ENCODE results near the gene CACNB2. TPM values are rescaled to one million over a fixed set of nuclear protein-coding genes. Genes with fewer than 3 reads are reported as not detected.

Gene CACNB2
- total RNA-seq, 2 experiments from 2014 or later = not detected

DNA sequence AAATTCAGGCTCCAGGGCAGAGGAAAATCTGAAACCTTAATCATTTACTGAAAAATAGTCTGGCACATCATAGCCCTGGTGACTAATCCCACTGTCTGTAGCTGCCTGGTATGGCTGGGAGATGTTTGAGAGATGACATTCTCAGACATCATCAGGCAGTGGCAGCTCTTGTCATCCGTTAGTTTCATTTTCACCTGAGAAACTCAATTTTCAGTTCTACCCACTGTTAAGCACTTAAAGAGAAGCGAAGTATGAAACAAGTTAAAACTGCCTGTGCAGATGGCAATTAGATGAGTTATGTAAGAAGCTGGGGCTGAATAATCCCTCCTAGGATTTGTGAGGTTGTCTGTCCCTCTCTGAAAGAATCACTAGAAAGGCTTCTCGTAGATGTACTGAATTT is 361.0 kb downstream of the CACNB2 start:
- peaks cover 2% of the 10 kb centered on the region for H3K4me1 Mint-ChIP-seq
- no peak for DNase-seq
- no peaks in the 10 kb centered on the region for H3K9me3 Mint-ChIP-seq
- H3K27ac Mint-ChIP-seq = peak overlapping the region; percentile 31
- H3K4me3 Mint-ChIP-seq = no peak overlapping the region
- ChIA-PET CTCF (no interaction called here), POLR2A (no interaction called here)
- H3K36me3 Mint-ChIP-seq (ENCODE audit: low read depth) = no peaks in the 10 kb centered on the region
- no peaks in the 10 kb centered on the region for H3K27me3 Mint-ChIP-seq

DNA sequence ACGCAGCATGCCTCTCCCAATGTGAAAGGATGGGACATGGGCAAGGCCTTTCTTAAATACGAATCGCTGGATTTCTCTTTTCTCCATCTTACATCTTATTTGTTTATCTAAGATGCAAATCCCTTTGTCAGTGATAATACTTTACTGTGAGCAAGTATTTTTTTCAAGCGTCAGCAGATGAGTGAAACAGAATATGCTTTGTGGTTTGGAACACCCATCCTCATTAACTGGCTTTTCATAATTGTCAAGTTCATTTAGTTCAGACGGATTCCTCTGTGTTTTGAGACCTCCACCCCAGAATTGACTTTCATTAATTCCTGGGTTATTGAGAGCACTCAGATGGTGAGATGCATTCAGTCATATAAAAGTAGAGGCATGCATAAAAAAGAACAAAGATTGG is 361.4 kb downstream of the CACNB2 start:
- CTCF ChIA-PET = no interaction called here

DNA sequence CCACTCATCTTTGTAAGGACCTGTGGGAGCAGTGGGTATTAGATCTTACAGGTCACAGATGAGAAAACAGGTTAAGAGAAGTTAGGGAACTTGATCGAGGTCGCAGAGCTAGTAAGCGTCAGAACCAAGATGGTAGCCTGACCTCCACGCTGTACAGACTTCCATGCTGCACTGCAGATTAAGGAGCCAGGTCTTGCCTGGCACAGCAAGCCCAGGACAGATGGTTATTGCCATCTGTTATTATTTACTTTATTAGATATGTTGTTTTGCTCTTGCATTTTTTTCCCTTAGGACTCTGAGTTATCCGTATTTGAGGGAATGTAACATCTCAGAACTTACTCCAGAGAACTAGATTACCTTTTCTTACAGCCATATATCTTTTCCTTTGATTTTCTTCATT is 363.9 kb downstream of the CACNB2 start:
- Mint-ChIP-seq H3K4me3 (no peak overlapping the region), H3K27me3 (no peaks in the 10 kb centered on the region), H3K4me1 (peaks cover 2% of the 10 kb centered on the region), H3K27ac (no peak overlapping the region), H3K9me3 (no peaks in the 10 kb centered on the region), H3K36me3 (ENCODE audit: low read depth) (no peaks in the 10 kb centered on the region)
- POLR2A ChIA-PET = no interaction called here
- no peak for DNase-seq
- CTCF ChIA-PET = no interaction called here

More for the DNA sequence above, 361.4 kb downstream of the CACNB2 start:
- peaks cover 2% of the 10 kb centered on the region for H3K4me1 Mint-ChIP-seq
- H3K4me3 Mint-ChIP-seq = no peak overlapping the region
- H3K9me3 Mint-ChIP-seq = no peaks in the 10 kb centered on the region
- no peak overlapping the region for H3K27ac Mint-ChIP-seq
- DNase-seq = no peak
- POLR2A ChIA-PET = no interaction called here
- no peaks in the 10 kb centered on the region for H3K27me3 Mint-ChIP-seq
- H3K36me3 Mint-ChIP-seq (ENCODE audit: low read depth) = no peaks in the 10 kb centered on the region

DNA sequence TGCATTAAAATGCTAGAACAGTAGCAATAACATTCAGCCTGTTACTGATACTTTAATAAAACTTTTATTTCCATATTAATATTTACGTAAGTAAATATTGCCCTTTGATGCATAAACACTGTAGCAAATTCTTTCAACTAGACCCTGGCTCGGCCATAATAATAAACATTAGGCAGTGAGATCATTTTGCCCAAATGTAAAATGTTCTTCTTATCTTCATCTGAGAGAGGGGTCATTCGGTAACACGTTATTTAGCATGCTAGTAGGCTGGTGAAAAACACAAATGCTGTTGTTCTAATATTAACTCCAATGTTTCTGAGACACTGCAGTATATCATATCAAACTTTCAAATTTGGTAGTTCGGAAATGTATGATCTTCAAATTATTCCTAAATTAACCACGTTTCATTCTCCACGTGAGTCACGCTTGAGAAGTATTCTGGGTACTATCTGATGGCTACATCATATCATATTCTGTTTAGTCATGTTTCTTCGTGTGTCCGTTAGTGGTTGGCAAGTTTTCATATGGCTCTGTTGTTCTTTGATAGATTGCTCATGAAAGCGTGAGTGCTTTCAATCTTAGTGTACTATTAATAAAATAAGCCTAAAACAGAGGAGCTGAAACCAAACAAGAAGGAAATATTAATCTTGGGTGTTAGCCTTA is 365.4 kb downstream of the CACNB2 start:
- no peaks in the 10 kb centered on the region for H3K36me3 Mint-ChIP-seq (ENCODE audit: low read depth)
- no peaks in the 10 kb centered on the region for H3K9me3 Mint-ChIP-seq
- ChIA-PET POLR2A (no interaction called here), CTCF (no interaction called here)
- H3K4me1 Mint-ChIP-seq = peaks cover 2% of the 10 kb centered on the region
- no peak for DNase-seq
- no peaks in the 10 kb centered on the region for H3K27me3 Mint-ChIP-seq
- no peak overlapping the region for H3K4me3 Mint-ChIP-seq
- H3K27ac Mint-ChIP-seq = no peak overlapping the region

DNA sequence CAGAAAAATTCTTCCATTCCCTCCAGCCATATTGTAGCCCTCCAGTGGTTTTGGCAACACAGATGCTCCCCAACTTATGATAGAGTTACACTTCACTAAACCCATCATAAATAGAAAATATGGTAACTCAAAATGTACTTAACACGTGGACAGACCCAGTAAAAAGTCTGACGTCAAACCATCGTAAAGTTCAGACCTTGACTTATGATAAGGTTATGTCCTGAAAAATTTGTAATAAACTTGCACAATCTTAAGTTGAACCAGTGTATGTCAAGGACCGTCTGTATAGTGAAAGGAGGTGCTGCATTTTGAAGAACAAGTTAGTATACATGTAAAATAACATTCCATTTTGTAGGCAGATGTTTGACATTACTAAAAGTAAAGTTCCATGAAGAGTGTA is 368.4 kb downstream of the CACNB2 start:
- POLR2A ChIA-PET = no interaction called here
- no peak overlapping the region for H3K4me3 Mint-ChIP-seq
- H3K4me1 Mint-ChIP-seq = no peaks in the 10 kb centered on the region
- no peak overlapping the region for H3K27ac Mint-ChIP-seq
- peaks cover 3% of the 10 kb centered on the region for H3K9me3 Mint-ChIP-seq
- H3K36me3 Mint-ChIP-seq (ENCODE audit: low read depth) = no peaks in the 10 kb centered on the region
- no peak for DNase-seq
- CTCF ChIA-PET = no interaction called here
- H3K27me3 Mint-ChIP-seq = no peaks in the 10 kb centered on the region

DNA sequence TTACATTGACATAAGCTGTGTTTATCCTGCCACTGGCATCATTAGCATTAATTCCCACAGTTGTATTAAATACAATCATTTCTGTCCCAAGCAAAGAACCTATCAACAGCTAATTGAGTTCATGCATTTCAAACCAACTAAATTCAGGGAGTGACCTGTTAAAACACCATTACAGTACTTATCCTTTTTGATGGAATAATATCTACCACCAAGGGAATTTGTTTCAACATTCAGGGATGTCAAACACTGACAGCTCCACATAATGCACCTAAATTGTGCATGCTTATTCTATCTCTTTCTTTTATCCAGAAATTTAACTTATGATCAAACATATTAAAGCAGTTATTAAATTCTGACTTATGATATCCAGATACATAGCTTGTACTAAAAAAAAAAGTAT is 374.3 kb downstream of the CACNB2 start:
- POLR2A ChIA-PET = no interaction called here
- CTCF ChIA-PET = no interaction called here
- H3K9me3 Mint-ChIP-seq = peaks cover 5% of the 10 kb centered on the region
- H3K4me3 Mint-ChIP-seq = no peak overlapping the region
- no peaks in the 10 kb centered on the region for H3K27me3 Mint-ChIP-seq
- no peak overlapping the region for H3K27ac Mint-ChIP-seq
- no peaks in the 10 kb centered on the region for H3K4me1 Mint-ChIP-seq
- no peaks in the 10 kb centered on the region for H3K36me3 Mint-ChIP-seq (ENCODE audit: low read depth)
- no peak for DNase-seq

DNA sequence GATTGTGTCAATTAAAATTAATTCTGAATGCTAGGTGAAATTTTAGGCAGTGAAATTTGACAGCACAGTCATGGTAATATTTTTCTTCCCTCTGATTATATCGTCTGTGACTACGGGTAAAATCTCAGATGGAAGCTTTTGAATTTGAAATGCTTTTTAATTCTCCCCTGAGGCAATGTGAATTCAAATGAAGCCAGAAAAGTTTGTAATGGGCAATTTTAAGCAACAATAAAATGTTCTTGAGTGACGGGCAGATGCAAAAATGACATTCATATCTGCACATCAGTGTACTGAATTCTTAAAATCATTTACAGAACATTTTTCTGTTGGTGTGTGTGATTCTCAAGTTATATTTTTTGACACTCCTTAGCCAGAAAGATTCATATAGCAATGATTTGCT is 376.6 kb downstream of the CACNB2 start:
- Mint-ChIP-seq H3K36me3 (ENCODE audit: low read depth) (no peaks in the 10 kb centered on the region), H3K9me3 (peaks cover 13% of the 10 kb centered on the region), H3K4me3 (no peak overlapping the region), H3K27ac (no peak overlapping the region), H3K4me1 (no peaks in the 10 kb centered on the region), H3K27me3 (no peaks in the 10 kb centered on the region)
- POLR2A ChIA-PET = no interaction called here
- DNase-seq = no peak
- CTCF ChIA-PET = no interaction called here

DNA sequence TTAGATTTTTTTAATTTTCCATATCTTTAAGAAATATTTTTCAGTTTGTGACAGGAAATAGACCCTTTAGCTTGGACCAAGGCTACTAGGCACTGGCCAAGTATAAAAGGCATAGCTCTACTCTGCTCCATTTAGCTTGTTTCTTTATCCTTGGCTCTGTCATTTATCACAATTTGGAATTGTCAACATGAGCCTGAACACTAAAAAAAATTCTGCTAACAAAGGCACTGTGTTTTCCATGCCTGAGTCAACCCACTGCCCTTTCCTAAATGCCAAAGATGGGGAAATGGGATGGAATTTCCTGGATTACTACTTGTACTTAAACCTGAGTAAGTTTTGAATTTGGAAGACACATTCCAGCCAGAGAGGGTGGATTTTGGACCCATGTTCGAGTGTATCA is 382.8 kb downstream of the CACNB2 start:
- ChIA-PET POLR2A (no interaction called here), CTCF (no interaction called here)
- H3K27ac Mint-ChIP-seq = no peak overlapping the region
- no peaks in the 10 kb centered on the region for H3K4me1 Mint-ChIP-seq
- no peak for DNase-seq
- H3K9me3 Mint-ChIP-seq = peaks cover 8% of the 10 kb centered on the region
- H3K36me3 Mint-ChIP-seq (ENCODE audit: low read depth) = peaks cover 5% of the 10 kb centered on the region
- H3K4me3 Mint-ChIP-seq = no peak overlapping the region
- H3K27me3 Mint-ChIP-seq = no peaks in the 10 kb centered on the region

DNA sequence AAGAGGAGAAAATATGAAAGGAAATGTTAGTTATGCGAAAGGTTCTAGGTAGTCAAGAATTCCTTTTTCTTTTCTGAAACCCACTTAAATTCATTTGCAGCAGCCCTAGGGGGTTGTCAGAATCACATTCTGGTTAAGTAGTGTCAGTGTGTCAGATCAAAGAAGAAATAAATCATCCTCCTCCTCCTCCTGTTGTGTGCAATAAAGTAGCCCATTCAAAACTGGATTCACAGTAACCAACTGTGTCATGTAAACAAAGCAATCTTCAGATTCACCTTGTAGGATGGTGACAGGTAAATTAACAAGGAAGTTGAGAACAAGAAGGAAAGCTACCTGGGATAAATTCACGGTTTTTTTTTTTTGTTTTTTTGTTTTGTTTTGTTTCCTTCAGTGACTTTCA is 383.6 kb downstream of the CACNB2 start:
- no peaks in the 10 kb centered on the region for H3K4me1 Mint-ChIP-seq
- peaks cover 5% of the 10 kb centered on the region for H3K36me3 Mint-ChIP-seq (ENCODE audit: low read depth)
- H3K27me3 Mint-ChIP-seq = no peaks in the 10 kb centered on the region
- DNase-seq = no peak
- H3K9me3 Mint-ChIP-seq = peaks cover 8% of the 10 kb centered on the region
- no peak overlapping the region for H3K27ac Mint-ChIP-seq
- H3K4me3 Mint-ChIP-seq = no peak overlapping the region
- ChIA-PET POLR2A (no interaction called here), CTCF (interaction anchor here (0.6 kb wide), 1 partner anchor 1840 kb away, joined by 3 read pairs; no protein-coding TSS in a partner anchor)

DNA sequence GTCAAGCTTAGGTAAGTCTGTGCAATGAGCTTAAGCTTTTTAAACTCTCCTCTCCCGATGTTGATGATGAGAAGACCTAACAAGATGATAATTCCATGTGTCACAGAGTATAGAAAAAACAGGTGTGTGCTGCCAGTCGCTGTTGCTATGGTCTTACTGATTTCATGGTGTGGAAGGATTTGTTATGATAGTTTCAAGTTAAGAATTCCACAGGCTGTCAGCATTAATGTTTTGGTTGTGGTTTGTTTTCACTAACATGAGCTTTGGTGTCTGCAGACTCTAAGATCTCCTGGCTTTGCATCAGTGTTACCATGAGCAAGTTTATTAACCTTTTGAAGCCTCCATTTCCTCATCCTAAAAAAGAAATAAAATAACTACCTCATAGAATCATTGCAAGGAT is 387.5 kb downstream of the CACNB2 start:
- ChIA-PET CTCF (interaction anchor here (0.7 kb wide), 1 partner anchor 363 kb away, joined by 3 read pairs; no protein-coding TSS in a partner anchor), POLR2A (no interaction called here)
- peaks cover 8% of the 10 kb centered on the region for H3K9me3 Mint-ChIP-seq
- no peak overlapping the region for H3K4me3 Mint-ChIP-seq
- DNase-seq = no peak
- H3K36me3 Mint-ChIP-seq (ENCODE audit: low read depth) = peaks cover 17% of the 10 kb centered on the region
- H3K27ac Mint-ChIP-seq = no peak overlapping the region
- no peaks in the 10 kb centered on the region for H3K4me1 Mint-ChIP-seq
- no peaks in the 10 kb centered on the region for H3K27me3 Mint-ChIP-seq

DNA sequence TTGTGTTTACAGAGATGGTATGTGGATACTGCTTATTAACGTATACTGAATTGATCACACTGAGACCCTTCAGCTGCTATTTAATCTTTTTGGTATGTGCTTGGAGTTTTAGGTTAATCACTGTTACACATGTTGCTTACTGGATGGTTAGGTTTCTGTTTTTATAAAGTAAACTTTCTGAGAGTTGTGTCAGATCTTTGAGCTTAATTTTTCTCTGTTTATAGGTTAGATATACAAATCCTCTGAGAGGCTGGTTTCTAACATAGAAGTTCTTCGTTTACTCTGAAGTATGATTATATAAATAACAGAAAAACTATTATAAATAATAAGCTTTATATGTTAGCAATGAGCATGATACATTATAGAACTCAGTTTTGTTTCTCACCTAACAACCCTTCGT is 388.1 kb downstream of the CACNB2 start:
- ChIA-PET CTCF (no interaction called here), POLR2A (no interaction called here)
- Mint-ChIP-seq H3K27me3 (no peaks in the 10 kb centered on the region), H3K4me3 (no peak overlapping the region), H3K36me3 (ENCODE audit: low read depth) (peaks cover 17% of the 10 kb centered on the region), H3K4me1 (no peaks in the 10 kb centered on the region), H3K9me3 (peaks cover 8% of the 10 kb centered on the region), H3K27ac (no peak overlapping the region)
- DNase-seq = no peak

DNA sequence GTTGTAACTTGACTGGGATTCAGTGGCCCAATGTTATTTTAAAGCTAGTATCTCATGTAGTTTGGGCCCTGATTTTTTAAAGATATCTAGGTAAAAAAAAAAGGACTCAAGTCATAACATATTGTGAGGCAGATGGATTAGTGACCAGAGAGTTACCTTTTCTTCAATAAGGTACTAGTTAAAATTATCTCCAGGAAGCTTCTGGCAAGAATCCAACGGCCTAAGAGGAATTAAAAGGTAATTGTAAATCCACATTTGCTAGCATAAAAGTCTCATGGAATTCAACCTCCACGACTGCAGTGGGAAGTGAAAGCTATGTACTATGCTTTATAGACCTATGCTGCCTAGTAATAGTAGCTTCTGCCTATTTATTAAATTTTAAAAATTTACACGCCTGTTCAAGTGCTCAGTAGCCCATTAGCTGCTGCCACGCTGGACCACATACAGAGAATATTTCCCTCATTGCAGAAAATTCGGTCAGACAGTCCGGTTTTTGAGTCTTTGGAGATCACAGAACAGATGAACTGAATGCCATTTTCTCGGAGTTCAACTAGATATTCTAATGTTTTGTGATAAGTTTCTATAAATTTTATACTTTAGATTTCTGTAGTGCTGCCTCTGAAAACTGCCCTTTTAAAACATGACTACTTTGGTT is 392.8 kb downstream of the CACNB2 start:
- H3K4me1 Mint-ChIP-seq = no peaks in the 10 kb centered on the region
- no peak overlapping the region for H3K27ac Mint-ChIP-seq
- ChIA-PET CTCF (no interaction called here), POLR2A (no interaction called here)
- peaks cover 22% of the 10 kb centered on the region for H3K36me3 Mint-ChIP-seq (ENCODE audit: low read depth)
- H3K9me3 Mint-ChIP-seq = peaks cover 8% of the 10 kb centered on the region
- H3K4me3 Mint-ChIP-seq = no peak overlapping the region
- DNase-seq = no peak
- no peaks in the 10 kb centered on the region for H3K27me3 Mint-ChIP-seq

DNA sequence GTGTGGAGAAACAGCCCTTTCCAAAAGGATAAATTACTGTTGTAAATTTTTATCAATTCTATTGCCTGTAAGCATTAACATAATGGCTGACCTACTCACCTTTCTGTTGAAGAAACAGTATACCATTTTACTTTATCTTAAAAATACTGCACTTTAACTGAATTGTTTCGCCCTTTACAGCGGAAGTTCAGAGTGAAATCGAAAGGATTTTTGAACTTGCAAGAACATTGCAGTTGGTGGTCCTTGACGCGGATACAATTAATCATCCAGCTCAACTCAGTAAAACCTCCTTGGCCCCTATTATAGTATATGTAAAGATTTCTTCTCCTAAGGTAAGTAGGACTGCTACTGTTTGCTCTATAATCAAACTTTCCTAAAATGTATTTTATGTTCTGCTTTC is 393.7 kb downstream of the CACNB2 start:
- ChIA-PET POLR2A (no interaction called here), CTCF (no interaction called here)
- no peaks in the 10 kb centered on the region for H3K4me1 Mint-ChIP-seq
- peaks cover 22% of the 10 kb centered on the region for H3K36me3 Mint-ChIP-seq (ENCODE audit: low read depth)
- H3K27me3 Mint-ChIP-seq = no peaks in the 10 kb centered on the region
- H3K9me3 Mint-ChIP-seq = peaks cover 8% of the 10 kb centered on the region
- no peak overlapping the region for H3K4me3 Mint-ChIP-seq
- no peak overlapping the region for H3K27ac Mint-ChIP-seq
- no peak for DNase-seq

DNA sequence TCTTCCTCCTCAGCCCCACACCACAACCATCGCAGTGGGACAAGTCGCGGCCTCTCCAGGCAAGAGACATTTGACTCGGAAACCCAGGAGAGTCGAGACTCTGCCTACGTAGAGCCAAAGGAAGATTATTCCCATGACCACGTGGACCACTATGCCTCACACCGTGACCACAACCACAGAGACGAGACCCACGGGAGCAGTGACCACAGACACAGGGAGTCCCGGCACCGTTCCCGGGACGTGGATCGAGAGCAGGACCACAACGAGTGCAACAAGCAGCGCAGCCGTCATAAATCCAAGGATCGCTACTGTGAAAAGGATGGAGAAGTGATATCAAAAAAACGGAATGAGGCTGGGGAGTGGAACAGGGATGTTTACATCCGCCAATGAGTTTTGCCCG is 399.1 kb downstream of the CACNB2 start:
- Mint-ChIP-seq H3K36me3 (ENCODE audit: low read depth) (peaks cover 31% of the 10 kb centered on the region), H3K27ac (no peak overlapping the region), H3K4me3 (no peak overlapping the region), H3K4me1 (no peaks in the 10 kb centered on the region), H3K27me3 (no peaks in the 10 kb centered on the region), H3K9me3 (no peaks in the 10 kb centered on the region)
- DNase-seq = no peak
- POLR2A ChIA-PET = no interaction called here
- CTCF ChIA-PET = no interaction called here

Data from activated CD4-positive, alpha-beta T cell treated with anti-CD3 and anti-CD28 coated beads, Interleukin-2, amount 10 ng/mL, durations not matched to agents 7 days and 5 days (primary cell).